GM23338 (cell line): ENCODE data around the gene SORBS2. TPM values are rescaled to one million over a fixed set of nuclear protein-coding genes. Genes with fewer than 3 reads are reported as not detected.

ENCODE experiments used
- ATAC-seq: fragments of 200-7000 bp; cut with Tn5 transposase; 3 replicates; pipeline ENCODE4 v1.9.1; 2020
- DNase-seq: peaks from one replicate; pipeline ENCODE4 v3.0.0-alpha.2; 2015; ENCODE audit warnings: low spot score
- H2AFZ ChIP-seq: fragments of 200-600 bp; sonication (generic); 2 replicates; pipeline ENCODE4 v1.8.0; 2016; ENCODE audit warnings: antibody characterized with exemption, mild to moderate bottlenecking, moderate library complexity
- H3F3A ChIP-seq: fragments of 200-600 bp; sonication (generic); replicated peaks from 2 replicates; pipeline ENCODE4 v1.8.0; 2017; ENCODE audit warnings: antibody characterized with exemption, mixed run types, low read depth
- H3K27ac ChIP-seq: fragments of 200-600 bp; sonication (generic); 2 replicates; pipeline ENCODE4 v1.6.1; 2016; ENCODE audit warnings: low read depth
- H3K27me3 ChIP-seq: fragments of 200-600 bp; sonication (generic); 2 replicates; pipeline ENCODE4 v1.8.0; 2016; ENCODE audit warnings: mild to moderate bottlenecking, mixed run types, moderate library complexity; ENCODE audit not compliant: insufficient read depth
- H3K36me3 ChIP-seq: fragments of 200-600 bp; sonication (generic); 2 replicates; pipeline ENCODE4 v1.8.0; 2016; ENCODE audit warnings: mild to moderate bottlenecking; ENCODE audit not compliant: insufficient read depth
- H3K4me1 ChIP-seq: fragments of 200-600 bp; sonication (generic); 2 replicates; pipeline ENCODE4 v1.8.0; 2016; ENCODE audit warnings: mild to moderate bottlenecking, moderate library complexity; ENCODE audit not compliant: insufficient read depth
- H3K4me2 ChIP-seq: fragments of 200-600 bp; sonication (generic); 2 replicates; pipeline ENCODE4 v1.7.1; 2017; ENCODE audit warnings: mixed run types
- H3K4me3 ChIP-seq: fragments of 200-600 bp; sonication (generic); 2 replicates; pipeline ENCODE4 v1.6.1; 2016; ENCODE audit warnings: mixed run types
- H3K79me2 ChIP-seq: fragments of 200-600 bp; sonication (generic); replicated peaks from 2 replicates; pipeline ENCODE4 v1.8.0; 2017; ENCODE audit warnings: mild to moderate bottlenecking; ENCODE audit not compliant: insufficient read depth
- H3K9me2 ChIP-seq: fragments of 200-600 bp; sonication (generic); 2 replicates; pipeline ENCODE4 v1.8.0; 2017; ENCODE audit not compliant: insufficient read depth
- H4K20me1 ChIP-seq: fragments of 200-600 bp; sonication (generic); replicated peaks from 2 replicates; pipeline ENCODE4 v1.8.0; 2017; ENCODE audit warnings: mild to moderate bottlenecking; ENCODE audit not compliant: insufficient read depth
- H3K27ac Mint-ChIP-seq: 2 replicates; pipeline ENCODE4 v1.8.0; 2020; ENCODE audit warnings: inconsistent platforms, mild to moderate bottlenecking, moderate library complexity, mixed read lengths
- H3K27me3 Mint-ChIP-seq: 3 replicates; pipeline ENCODE4 v1.8.0; 2022; ENCODE audit warnings: low read depth, mild to moderate bottlenecking, moderate library complexity, mixed read lengths, inconsistent platforms; ENCODE audit not compliant: insufficient read depth, poor library complexity
- H3K36me3 Mint-ChIP-seq: 3 replicates; pipeline ENCODE4 v1.8.0; 2021; ENCODE audit warnings: low read depth, mild to moderate bottlenecking, inconsistent platforms, moderate library complexity, mixed read lengths
- H3K4me1 Mint-ChIP-seq: 3 replicates; pipeline ENCODE4 v1.8.0; 2020; ENCODE audit warnings: mild to moderate bottlenecking, inconsistent platforms, mixed read lengths
- H3K4me3 Mint-ChIP-seq: 3 replicates; pipeline ENCODE4 v1.8.0; 2021; ENCODE audit warnings: moderate library complexity, mild to moderate bottlenecking, inconsistent platforms, mixed read lengths
- H3K9me3 Mint-ChIP-seq: 3 replicates; pipeline ENCODE4 v1.8.0; 2020; ENCODE audit warnings: moderate library complexity, mild to moderate bottlenecking, inconsistent platforms, mixed read lengths
- CREB1 ChIP-seq: fragments of 250-450 bp; sonication (Bioruptor Pico); IDR thresholded peaks from 2 replicates; pipeline ENCODE4 v1.5.0; 2020; ENCODE audit warnings: low read depth, mild to moderate bottlenecking, moderate library complexity
- EZH2 ChIP-seq: fragments of 200-600 bp; sonication (generic); IDR thresholded peaks from one replicate; pipeline ENCODE4 v1.8.0; 2017; ENCODE audit warnings: antibody characterized with exemption, mild to moderate bottlenecking, low read depth; ENCODE audit not compliant: unreplicated experiment
- EZH2phosphoT487 ChIP-seq: fragments of 200-600 bp; sonication (generic); IDR thresholded peaks from one replicate; pipeline ENCODE4 v1.8.1; 2018; ENCODE audit warnings: antibody characterized with exemption; ENCODE audit not compliant: unreplicated experiment
- JUNB ChIP-seq: IDR thresholded peaks from one replicate; pipeline ENCODE4 v1.6.1; 2016; ENCODE audit warnings: antibody characterized with exemption; ENCODE audit not compliant: unreplicated experiment
- NANOG ChIP-seq: IDR thresholded peaks from 2 replicates; pipeline ENCODE4 v1.6.1; 2016; ENCODE audit warnings: antibody characterized with exemption, borderline replicate concordance
- POLR2AphosphoS5 ChIP-seq: IDR thresholded peaks from 2 replicates; pipeline ENCODE4 v1.6.1; 2016; ENCODE audit warnings: antibody characterized with exemption, low read depth
- STAT1 ChIP-seq: IDR thresholded peaks from one replicate; pipeline ENCODE4 v1.6.1; 2016; ENCODE audit warnings: antibody characterized with exemption; ENCODE audit not compliant: unreplicated experiment
- ZNF114 ChIP-seq: fragments of 250-450 bp; sonication (Bioruptor Pico); IDR thresholded peaks from 2 replicates; pipeline ENCODE4 v1.5.0; 2020; ENCODE audit warnings: mild to moderate bottlenecking, moderate library complexity
- ZNF331 ChIP-seq: fragments of 250-450 bp; sonication (Bioruptor Pico); IDR thresholded peaks from 2 replicates; pipeline ENCODE4 v1.5.0; 2020; ENCODE audit warnings: low read depth, mild to moderate bottlenecking, moderate library complexity
- polyA plus RNA-seq: library from polyadenylated mRNA; unstranded; fragments of >200 nt; fragmentation: Nextera tagmentation; extraction: Ambion mirVana; gene quantifications from 2 replicates; pipeline ENCODE4 v1.2.1, GENCODE V29; 2016
- total RNA-seq: library from RNA; depleted of rRNA; stranded (reverse); fragments of >200 nt; shearing (Covaris generic); gene quantifications from 2 replicates; pipeline ENCODE4 v1.2.3, GENCODE V29; 2014
- TF ChIP-seq, protein P1 (sequence below): fragments of 250-450 bp; sonication (Bioruptor Pico); IDR thresholded peaks from 2 replicates; pipeline ENCODE4 v1.5.0; 2020; ENCODE audit warnings: mild to moderate bottlenecking, moderate library complexity
- TF ChIP-seq, protein P2 (sequence below), 2 experiments: fragments of 200-600 bp in 1 of 2; sonication (generic) in 1 of 2; conservative IDR thresholded peaks; 2 replicates each; pipeline versions ENCODE4 v1.5.1 to v1.6.1; 2016 to 2017; ENCODE audit warnings: antibody characterized with exemption in 2 of 2, low read depth in 2 of 2, mild to moderate bottlenecking in 2 of 2, moderate library complexity in 1 of 2
- TF ChIP-seq, protein P3 (sequence below): IDR thresholded peaks from one replicate; pipeline ENCODE4 v1.6.1; 2018; ENCODE audit warnings: antibody characterized with exemption; ENCODE audit not compliant: unreplicated experiment
- TF ChIP-seq, protein P4 (sequence below): IDR thresholded peaks from 2 replicates; pipeline ENCODE4 v1.6.1; 2016; ENCODE audit warnings: antibody characterized with exemption

Gene SORBS2
- total and polyA plus RNA-seq, 2 experiments from 2014 or later = 17.8 to 27.6 TPM

DNA sequence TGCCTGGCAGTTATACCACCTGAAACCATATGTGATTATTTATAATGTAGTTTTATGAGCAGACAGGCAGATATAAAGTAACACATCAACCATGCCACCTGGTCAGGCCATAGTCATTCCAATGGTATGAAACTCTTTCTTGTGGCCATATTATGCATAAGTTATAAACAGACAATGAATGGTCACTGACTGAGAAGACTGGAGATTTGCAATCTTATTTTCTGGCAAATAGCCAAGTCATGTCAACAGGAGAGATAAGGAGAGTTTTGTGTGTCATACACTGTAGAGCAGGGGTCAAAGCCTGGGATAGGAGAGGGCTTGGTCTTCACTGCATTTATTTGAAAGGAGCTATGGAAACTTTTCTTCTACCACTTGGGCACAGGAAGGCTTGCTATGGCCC is 29.5 kb downstream of the SORBS2 start:
- H3K27ac ChIP-seq = no peak overlapping the region
- no peak overlapping the region for H2AFZ ChIP-seq
- H3K9me2 ChIP-seq = 0 out of 2 replicates have a peak, but pooled peaks cover 3% of the 10 kb centered on the region
- DNase-seq (no peak), ATAC-seq (no peak)
- peaks cover 8% of the 10 kb centered on the region; the same call in 1 of the 2 replicates for H3K4me1 ChIP-seq
- Mint-ChIP-seq H3K9me3 (no peaks in the 10 kb centered on the region), H3K4me3 (no peak overlapping the region), H3K27me3 (peaks cover 1% of the 10 kb centered on the region), H3K36me3 (no peaks in the 10 kb centered on the region), H3K4me1 (peaks cover 19% of the 10 kb centered on the region), H3K27ac (no peak overlapping the region)
- H3K36me3 ChIP-seq = no peaks in the 10 kb centered on the region
- no peak for TF ChIP-seq ZNF114
- no peak for TF ChIP-seq ZNF331
- no peak for TF ChIP-seq EZH2phosphoT487
- TF ChIP-seq POLR2AphosphoS5 = no peak
- TF ChIP-seq, protein P1, sequence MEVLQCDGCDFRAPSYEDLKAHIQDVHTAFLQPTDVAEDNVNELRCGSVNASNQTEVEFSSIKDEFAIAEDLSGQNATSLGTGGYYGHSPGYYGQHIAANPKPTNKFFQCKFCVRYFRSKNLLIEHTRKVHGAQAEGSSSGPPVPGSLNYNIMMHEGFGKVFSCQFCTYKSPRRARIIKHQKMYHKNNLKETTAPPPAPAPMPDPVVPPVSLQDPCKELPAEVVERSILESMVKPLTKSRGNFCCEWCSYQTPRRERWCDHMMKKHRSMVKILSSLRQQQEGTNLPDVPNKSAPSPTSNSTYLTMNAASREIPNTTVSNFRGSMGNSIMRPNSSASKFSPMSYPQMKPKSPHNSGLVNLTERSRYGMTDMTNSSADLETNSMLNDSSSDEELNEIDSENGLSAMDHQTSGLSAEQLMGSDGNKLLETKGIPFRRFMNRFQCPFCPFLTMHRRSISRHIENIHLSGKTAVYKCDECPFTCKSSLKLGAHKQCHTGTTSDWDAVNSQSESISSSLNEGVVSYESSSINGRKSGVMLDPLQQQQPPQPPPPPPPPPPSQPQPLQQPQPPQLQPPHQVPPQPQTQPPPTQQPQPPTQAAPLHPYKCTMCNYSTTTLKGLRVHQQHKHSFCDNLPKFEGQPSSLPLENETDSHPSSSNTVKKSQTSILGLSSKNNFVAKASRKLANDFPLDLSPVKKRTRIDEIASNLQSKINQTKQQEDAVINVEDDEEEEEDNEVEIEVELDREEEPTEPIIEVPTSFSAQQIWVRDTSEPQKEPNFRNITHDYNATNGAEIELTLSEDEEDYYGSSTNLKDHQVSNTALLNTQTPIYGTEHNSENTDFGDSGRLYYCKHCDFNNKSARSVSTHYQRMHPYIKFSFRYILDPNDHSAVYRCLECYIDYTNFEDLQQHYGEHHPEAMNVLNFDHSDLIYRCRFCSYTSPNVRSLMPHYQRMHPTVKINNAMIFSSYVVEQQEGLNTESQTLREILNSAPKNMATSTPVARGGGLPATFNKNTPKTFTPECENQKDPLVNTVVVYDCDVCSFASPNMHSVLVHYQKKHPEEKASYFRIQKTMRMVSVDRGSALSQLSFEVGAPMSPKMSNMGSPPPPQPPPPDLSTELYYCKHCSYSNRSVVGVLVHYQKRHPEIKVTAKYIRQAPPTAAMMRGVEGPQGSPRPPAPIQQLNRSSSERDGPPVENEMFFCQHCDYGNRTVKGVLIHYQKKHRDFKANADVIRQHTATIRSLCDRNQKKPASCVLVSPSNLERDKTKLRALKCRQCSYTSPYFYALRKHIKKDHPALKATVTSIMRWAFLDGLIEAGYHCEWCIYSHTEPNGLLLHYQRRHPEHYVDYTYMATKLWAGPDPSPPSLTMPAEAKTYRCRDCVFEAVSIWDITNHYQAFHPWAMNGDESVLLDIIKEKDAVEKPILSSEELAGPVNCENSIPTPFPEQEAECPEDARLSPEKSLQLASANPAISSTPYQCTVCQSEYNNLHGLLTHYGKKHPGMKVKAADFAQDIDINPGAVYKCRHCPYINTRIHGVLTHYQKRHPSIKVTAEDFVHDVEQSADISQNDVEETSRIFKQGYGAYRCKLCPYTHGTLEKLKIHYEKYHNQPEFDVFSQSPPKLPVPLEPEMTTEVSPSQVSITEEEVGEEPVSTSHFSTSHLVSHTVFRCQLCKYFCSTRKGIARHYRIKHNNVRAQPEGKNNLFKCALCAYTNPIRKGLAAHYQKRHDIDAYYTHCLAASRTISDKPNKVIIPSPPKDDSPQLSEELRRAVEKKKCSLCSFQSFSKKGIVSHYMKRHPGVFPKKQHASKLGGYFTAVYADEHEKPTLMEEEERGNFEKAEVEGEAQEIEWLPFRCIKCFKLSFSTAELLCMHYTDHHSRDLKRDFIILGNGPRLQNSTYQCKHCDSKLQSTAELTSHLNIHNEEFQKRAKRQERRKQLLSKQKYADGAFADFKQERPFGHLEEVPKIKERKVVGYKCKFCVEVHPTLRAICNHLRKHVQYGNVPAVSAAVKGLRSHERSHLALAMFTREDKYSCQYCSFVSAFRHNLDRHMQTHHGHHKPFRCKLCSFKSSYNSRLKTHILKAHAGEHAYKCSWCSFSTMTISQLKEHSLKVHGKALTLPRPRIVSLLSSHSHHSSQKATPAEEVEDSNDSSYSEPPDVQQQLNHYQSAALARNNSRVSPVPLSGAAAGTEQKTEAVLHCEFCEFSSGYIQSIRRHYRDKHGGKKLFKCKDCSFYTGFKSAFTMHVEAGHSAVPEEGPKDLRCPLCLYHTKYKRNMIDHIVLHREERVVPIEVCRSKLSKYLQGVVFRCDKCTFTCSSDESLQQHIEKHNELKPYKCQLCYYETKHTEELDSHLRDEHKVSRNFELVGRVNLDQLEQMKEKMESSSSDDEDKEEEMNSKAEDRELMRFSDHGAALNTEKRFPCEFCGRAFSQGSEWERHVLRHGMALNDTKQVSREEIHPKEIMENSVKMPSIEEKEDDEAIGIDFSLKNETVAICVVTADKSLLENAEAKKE (CRISPR knock-in tag) = no peak
- TF ChIP-seq, protein P2, sequence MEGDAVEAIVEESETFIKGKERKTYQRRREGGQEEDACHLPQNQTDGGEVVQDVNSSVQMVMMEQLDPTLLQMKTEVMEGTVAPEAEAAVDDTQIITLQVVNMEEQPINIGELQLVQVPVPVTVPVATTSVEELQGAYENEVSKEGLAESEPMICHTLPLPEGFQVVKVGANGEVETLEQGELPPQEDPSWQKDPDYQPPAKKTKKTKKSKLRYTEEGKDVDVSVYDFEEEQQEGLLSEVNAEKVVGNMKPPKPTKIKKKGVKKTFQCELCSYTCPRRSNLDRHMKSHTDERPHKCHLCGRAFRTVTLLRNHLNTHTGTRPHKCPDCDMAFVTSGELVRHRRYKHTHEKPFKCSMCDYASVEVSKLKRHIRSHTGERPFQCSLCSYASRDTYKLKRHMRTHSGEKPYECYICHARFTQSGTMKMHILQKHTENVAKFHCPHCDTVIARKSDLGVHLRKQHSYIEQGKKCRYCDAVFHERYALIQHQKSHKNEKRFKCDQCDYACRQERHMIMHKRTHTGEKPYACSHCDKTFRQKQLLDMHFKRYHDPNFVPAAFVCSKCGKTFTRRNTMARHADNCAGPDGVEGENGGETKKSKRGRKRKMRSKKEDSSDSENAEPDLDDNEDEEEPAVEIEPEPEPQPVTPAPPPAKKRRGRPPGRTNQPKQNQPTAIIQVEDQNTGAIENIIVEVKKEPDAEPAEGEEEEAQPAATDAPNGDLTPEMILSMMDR (conservative IDR thresholded peaks at IDR 0.05; ENCODE audit: low read depth in 2 of 2) = no peak
- no peak for TF ChIP-seq CREB1 (CRISPR knock-in tag)
- no peak for TF ChIP-seq STAT1
- TF ChIP-seq, protein P3, sequence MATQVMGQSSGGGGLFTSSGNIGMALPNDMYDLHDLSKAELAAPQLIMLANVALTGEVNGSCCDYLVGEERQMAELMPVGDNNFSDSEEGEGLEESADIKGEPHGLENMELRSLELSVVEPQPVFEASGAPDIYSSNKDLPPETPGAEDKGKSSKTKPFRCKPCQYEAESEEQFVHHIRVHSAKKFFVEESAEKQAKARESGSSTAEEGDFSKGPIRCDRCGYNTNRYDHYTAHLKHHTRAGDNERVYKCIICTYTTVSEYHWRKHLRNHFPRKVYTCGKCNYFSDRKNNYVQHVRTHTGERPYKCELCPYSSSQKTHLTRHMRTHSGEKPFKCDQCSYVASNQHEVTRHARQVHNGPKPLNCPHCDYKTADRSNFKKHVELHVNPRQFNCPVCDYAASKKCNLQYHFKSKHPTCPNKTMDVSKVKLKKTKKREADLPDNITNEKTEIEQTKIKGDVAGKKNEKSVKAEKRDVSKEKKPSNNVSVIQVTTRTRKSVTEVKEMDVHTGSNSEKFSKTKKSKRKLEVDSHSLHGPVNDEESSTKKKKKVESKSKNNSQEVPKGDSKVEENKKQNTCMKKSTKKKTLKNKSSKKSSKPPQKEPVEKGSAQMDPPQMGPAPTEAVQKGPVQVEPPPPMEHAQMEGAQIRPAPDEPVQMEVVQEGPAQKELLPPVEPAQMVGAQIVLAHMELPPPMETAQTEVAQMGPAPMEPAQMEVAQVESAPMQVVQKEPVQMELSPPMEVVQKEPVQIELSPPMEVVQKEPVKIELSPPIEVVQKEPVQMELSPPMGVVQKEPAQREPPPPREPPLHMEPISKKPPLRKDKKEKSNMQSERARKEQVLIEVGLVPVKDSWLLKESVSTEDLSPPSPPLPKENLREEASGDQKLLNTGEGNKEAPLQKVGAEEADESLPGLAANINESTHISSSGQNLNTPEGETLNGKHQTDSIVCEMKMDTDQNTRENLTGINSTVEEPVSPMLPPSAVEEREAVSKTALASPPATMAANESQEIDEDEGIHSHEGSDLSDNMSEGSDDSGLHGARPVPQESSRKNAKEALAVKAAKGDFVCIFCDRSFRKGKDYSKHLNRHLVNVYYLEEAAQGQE = no peak
- TF ChIP-seq EZH2 = no peak
- TF ChIP-seq, protein P4, sequence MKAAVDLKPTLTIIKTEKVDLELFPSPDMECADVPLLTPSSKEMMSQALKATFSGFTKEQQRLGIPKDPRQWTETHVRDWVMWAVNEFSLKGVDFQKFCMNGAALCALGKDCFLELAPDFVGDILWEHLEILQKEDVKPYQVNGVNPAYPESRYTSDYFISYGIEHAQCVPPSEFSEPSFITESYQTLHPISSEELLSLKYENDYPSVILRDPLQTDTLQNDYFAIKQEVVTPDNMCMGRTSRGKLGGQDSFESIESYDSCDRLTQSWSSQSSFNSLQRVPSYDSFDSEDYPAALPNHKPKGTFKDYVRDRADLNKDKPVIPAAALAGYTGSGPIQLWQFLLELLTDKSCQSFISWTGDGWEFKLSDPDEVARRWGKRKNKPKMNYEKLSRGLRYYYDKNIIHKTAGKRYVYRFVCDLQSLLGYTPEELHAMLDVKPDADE = no peak
- TF ChIP-seq JUNB = no peak
- TF ChIP-seq NANOG = no peak
- no peaks in the 10 kb centered on the region for H4K20me1 ChIP-seq
- H3F3A ChIP-seq = no peaks in the 10 kb centered on the region
- H3K79me2 ChIP-seq = no peaks in the 10 kb centered on the region
- no peak overlapping the region for H3K4me2 ChIP-seq
- no peak overlapping the region for H3K4me3 ChIP-seq
- no peaks in the 10 kb centered on the region for H3K27me3 ChIP-seq
